Brain microvascular endothelial cell (primary cell): ENCODE data around the gene FKBP8.

Experiments used
- DNase-seq: peaks from one replicate; pipeline ENCODE4 v3.0.0-alpha.2; 2020
- H3K27ac ChIP-seq: fragments of 250-450 bp; sonication (Bioruptor Pico); 2 replicates; pipeline ENCODE4 v1.5.1; 2020; ENCODE audit warnings: mild to moderate bottlenecking, moderate library complexity
- H3K27me3 ChIP-seq: fragments of 250-450 bp; sonication (Bioruptor Pico); replicated peaks from 2 replicates; pipeline ENCODE4 v1.5.1; 2020; ENCODE audit warnings: mild to moderate bottlenecking
- H3K36me3 ChIP-seq: fragments of 250-450 bp; sonication (Bioruptor Pico); replicated peaks from 2 replicates; pipeline ENCODE4 v1.5.1; 2020; ENCODE audit warnings: mild to moderate bottlenecking
- H3K4me3 ChIP-seq: 2 replicates; pipeline ENCODE4 v1.5.1; 2011; ENCODE audit warnings: low read depth, mild to moderate bottlenecking, control low read depth, low read length, moderate library complexity
- in situ Hi-C: cut with HindIII; loops from 2 replicates; pipeline ENCODE4 v1.10.0; 2017; ENCODE audit warnings: low sequenced_read_pairs, low pct_ligation_motif_present
- TF ChIP-seq, protein P1 (sequence below): IDR thresholded peaks from 2 replicates; pipeline ENCODE4 v1.5.1; 2011; ENCODE audit warnings: low read depth, mild to moderate bottlenecking, moderate library complexity, low read length, control low read depth, inconsistent platforms; ENCODE audit errors: missing control alignments

The FKBP8 gene

DNA sequence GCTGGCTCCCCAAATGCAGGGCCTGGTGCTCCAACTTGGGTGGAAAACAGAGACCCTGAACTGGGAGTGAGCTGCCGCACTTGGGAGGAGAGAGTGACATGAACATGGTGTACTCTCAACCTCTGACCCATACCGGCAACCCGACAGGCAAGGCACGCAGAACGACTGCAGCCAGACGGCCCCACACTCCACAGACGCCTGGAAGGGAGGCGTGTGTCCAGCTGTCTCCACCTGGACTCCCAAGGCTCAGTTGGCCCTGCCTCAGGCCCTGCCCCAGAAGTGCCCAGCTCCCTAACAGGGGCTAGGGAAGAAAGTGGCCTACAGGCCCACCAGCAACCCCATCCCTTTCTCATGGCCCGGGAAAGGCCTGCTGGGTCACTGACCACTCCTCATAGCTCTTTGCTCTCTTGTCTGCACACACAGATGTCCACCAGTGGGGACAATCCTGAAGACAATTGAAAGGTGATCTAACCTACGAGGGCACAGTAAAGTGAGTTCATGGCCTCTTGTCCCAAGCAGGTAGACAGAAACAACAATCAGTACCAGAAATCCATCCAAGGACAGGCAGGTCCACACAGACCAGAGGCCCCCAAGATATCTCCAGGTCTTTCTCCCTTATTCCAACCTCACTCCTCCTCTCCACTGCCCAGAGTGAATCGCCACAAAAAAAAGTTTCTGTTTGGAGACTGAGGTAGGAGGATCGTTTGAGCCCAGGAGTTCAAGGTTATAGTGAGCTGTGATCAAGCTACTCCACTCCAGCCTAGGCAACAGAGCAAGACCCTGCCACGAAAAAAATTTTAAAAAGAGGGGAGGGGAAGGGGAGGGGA, 49.7 kb downstream of the FKBP8 start:
- TF ChIP-seq, protein P1, sequence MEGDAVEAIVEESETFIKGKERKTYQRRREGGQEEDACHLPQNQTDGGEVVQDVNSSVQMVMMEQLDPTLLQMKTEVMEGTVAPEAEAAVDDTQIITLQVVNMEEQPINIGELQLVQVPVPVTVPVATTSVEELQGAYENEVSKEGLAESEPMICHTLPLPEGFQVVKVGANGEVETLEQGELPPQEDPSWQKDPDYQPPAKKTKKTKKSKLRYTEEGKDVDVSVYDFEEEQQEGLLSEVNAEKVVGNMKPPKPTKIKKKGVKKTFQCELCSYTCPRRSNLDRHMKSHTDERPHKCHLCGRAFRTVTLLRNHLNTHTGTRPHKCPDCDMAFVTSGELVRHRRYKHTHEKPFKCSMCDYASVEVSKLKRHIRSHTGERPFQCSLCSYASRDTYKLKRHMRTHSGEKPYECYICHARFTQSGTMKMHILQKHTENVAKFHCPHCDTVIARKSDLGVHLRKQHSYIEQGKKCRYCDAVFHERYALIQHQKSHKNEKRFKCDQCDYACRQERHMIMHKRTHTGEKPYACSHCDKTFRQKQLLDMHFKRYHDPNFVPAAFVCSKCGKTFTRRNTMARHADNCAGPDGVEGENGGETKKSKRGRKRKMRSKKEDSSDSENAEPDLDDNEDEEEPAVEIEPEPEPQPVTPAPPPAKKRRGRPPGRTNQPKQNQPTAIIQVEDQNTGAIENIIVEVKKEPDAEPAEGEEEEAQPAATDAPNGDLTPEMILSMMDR: no peak
- in situ Hi-C loops: no loop called here
- no peaks in the 10 kb centered on the region for H3K36me3 ChIP-seq
- no peak overlapping the region for H3K4me3 ChIP-seq
- H3K27ac ChIP-seq: no peak overlapping the region
- no peaks in the 10 kb centered on the region for H3K27me3 ChIP-seq
- no peak for DNase-seq

GRCh38 chr19:18491995-18492953, 51.1 kb downstream of the FKBP8 start:
- in situ Hi-C loops: no loop called here
- Histone ChIP-seq H3K27ac (no peak overlapping the region), H3K4me3 (no peak overlapping the region), H3K36me3 (no peaks in the 10 kb centered on the region), H3K27me3 (no peaks in the 10 kb centered on the region)
- no peak for DNase-seq
- TF ChIP-seq, protein P1: no peak

DNA sequence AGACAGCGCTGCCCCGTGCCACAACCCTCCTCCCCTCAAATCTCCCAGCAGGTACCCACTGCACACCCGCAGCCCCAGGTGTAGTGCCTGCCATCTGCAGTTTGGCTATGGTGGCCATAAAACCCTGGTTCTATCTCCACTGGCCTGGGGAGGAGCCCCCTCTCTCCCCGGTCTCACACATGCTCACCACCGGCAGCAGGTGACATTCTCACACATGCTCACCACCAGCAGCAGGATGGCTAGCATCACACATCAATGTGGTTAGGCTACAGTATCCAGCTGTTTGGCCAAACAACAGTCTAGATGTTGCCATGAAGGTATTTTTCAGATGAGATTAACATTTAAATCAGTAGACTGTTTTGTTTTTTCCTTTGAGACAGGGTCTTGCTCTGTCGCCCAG, 52.6 kb downstream of the FKBP8 start:
- in situ Hi-C loops: no loop called here
- TF ChIP-seq, protein P1: no peak
- DNase-seq: no peak
- no peaks in the 10 kb centered on the region for H3K27me3 ChIP-seq
- H3K4me3 ChIP-seq: no peak overlapping the region
- H3K27ac ChIP-seq: no peak overlapping the region
- no peaks in the 10 kb centered on the region for H3K36me3 ChIP-seq

GRCh38 chr19:18489627-18490184, 53.7 kb downstream of the FKBP8 start:
- Histone ChIP-seq H3K36me3 (no peaks in the 10 kb centered on the region), H3K27me3 (no peaks in the 10 kb centered on the region), H3K27ac (no peak overlapping the region), H3K4me3 (no peak overlapping the region)
- TF ChIP-seq, protein P1: no peak
- no peak for DNase-seq
- in situ Hi-C loops: no loop called here

- H3K36me3 ChIP-seq: no peaks in the 10 kb centered on the region
- H3K27ac ChIP-seq: no peak overlapping the region
- no peak for DNase-seq
- in situ Hi-C loops: no loop called here
- no peaks in the 10 kb centered on the region for H3K27me3 ChIP-seq
- TF ChIP-seq, protein P1: peak; percentile 64
- no peak overlapping the region for H3K4me3 ChIP-seq
These were observed 54.3 kb downstream of the FKBP8 start for GRCh38 chr19:18488838-18489626.
